ENCODE results near the gene MACROD2. TPM values are rescaled to one million over a fixed set of nuclear protein-coding genes. Genes with fewer than 3 reads are reported as not detected.

The MACROD2 gene
- total and polyA plus RNA-seq, 2 donors (not counting 1 experiment from before 2014, with no cell fraction given), result 5.3 to 6.7 TPM

DNA sequence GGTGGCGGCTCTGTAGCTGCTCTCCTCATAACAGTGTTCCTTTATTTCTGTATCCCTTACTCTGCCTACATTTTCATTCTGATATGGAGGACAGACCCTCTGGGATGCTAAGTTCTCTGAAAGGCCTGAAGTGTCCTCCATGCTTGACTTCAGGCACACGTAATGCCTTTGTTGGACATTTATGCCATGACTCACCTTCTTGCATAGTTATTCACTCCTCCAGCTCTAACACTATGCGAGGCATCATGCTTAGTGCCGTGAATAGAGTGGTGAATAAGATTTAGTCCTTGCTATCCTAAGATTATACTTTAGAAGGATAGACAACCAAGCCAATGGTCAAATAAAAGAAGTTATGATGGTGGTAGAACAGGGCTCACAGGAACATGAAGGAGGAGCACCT is 1103.0 kb downstream of the MACROD2 start:
- no peak overlapping the region for H3K4me2 ChIP-seq (replicated peaks; ENCODE audit: low read depth, low read length, poor library complexity, severe bottlenecking)
- H3K9ac ChIP-seq (ENCODE audit: low read length), result no peak overlapping the region
- ChIA-PET CTCF (no interaction called here), POLR2A (no interaction called here)
- DNase-seq (no peak), ATAC-seq (ENCODE audit: low read depth) (no peak)
- no peak overlapping the region for H2AFZ ChIP-seq (ENCODE audit: insufficient read depth, low read depth, low read length, poor library complexity, severe bottlenecking)
- H3K27ac Mint-ChIP-seq, result no peak overlapping the region
- H3K36me3 ChIP-seq (replicated peaks in 1 of 2; ENCODE audit: control extremely low read depth in 1 of 2, control insufficient read depth in 1 of 2, extremely low read depth in 1 of 2, insufficient read depth in 2 of 2, low read length in 1 of 2), result no peaks in the 10 kb centered on the region
- H3K4me1 Mint-ChIP-seq, result no peaks in the 10 kb centered on the region
- H3K27me3 ChIP-seq (replicated peaks in 1 of 4; ENCODE audit: control extremely low read depth in 1 of 4, control insufficient read depth in 3 of 4, insufficient read depth in 4 of 4, low read length in 3 of 4), result no peaks in the 10 kb centered on the region
- H3K79me2 ChIP-seq (ENCODE audit: control insufficient read depth, insufficient read depth, low read length), result no peaks in the 10 kb centered on the region
- no peaks in the 10 kb centered on the region for H3K9me3 Mint-ChIP-seq (ENCODE audit: insufficient read depth)
- no peak overlapping the region for H3K4me3 Mint-ChIP-seq
- TF ChIP-seq EZH2 (IDR thresholded peaks at IDR 0.05; ENCODE audit: borderline replicate concordance, insufficient read depth, low read depth, low read length, poor library complexity, severe bottlenecking), result no peak
- TF ChIP-seq, protein P1, sequence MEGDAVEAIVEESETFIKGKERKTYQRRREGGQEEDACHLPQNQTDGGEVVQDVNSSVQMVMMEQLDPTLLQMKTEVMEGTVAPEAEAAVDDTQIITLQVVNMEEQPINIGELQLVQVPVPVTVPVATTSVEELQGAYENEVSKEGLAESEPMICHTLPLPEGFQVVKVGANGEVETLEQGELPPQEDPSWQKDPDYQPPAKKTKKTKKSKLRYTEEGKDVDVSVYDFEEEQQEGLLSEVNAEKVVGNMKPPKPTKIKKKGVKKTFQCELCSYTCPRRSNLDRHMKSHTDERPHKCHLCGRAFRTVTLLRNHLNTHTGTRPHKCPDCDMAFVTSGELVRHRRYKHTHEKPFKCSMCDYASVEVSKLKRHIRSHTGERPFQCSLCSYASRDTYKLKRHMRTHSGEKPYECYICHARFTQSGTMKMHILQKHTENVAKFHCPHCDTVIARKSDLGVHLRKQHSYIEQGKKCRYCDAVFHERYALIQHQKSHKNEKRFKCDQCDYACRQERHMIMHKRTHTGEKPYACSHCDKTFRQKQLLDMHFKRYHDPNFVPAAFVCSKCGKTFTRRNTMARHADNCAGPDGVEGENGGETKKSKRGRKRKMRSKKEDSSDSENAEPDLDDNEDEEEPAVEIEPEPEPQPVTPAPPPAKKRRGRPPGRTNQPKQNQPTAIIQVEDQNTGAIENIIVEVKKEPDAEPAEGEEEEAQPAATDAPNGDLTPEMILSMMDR (IDR thresholded peaks at IDR 0.05), result no peak
- intact Hi-C loops (cut with micrococcal nuclease), result no loop called here
- peaks cover 0 to 3% (median 0%) of the 10 kb centered on the region in 3 donors for H3K9me3 ChIP-seq (ENCODE audit: control extremely low read depth in 1 of 3, control insufficient read depth in 2 of 3, insufficient read depth in 1 of 3, low read length in 2 of 3)
- H3K27ac ChIP-seq (ENCODE audit: low read length in 2 of 2), result no peak overlapping the region
- WGBS (ENCODE audit: insufficient coverage), result 88% methylated on average over 1 of the region's 4 CpGs
- no peaks in the 10 kb centered on the region for H3K27me3 Mint-ChIP-seq
- H4K20me1 ChIP-seq (ENCODE audit: control insufficient read depth, insufficient read depth, low read length, poor library complexity, severe bottlenecking), result no peaks in the 10 kb centered on the region
- H3K4me3 ChIP-seq (ENCODE audit: control extremely low read depth in 1 of 5, extremely low read depth in 1 of 5, insufficient read depth in 1 of 5, low read depth in 2 of 5, low read length in 4 of 5), result no peak overlapping the region
- no peaks in the 10 kb centered on the region for H3K4me1 ChIP-seq (ENCODE audit: control insufficient read depth in 2 of 2, insufficient read depth in 2 of 2, low read length in 2 of 2)

DNA sequence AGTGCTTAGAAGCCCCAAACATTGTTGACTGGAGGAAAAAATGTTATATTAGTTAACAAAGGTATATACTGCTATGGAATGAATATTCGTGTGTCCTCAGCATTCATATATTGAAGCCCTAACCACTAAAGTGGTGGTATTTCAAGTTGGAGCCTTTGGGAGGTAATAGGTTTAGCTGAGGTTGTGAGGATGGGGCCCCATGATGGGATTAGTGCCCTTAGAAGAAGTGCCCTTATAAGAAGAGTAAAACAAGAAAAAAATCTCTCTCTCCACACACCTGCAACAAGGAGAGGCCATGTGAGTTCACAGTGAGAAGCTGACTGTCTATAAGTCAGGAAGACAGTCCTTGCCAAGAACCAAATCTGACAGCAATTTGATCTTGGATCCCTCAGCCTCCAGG is 1103.8 kb downstream of the MACROD2 start:
- Histone ChIP-seq H3K9ac (ENCODE audit: low read length) (no peak overlapping the region), H3K79me2 (ENCODE audit: control insufficient read depth, insufficient read depth, low read length) (no peaks in the 10 kb centered on the region), H3K27ac (ENCODE audit: low read length in 2 of 2) (no peak overlapping the region), H3K4me2 (replicated peaks; ENCODE audit: low read depth, low read length, poor library complexity, severe bottlenecking) (no peak overlapping the region), H4K20me1 (ENCODE audit: control insufficient read depth, insufficient read depth, low read length, poor library complexity, severe bottlenecking) (no peaks in the 10 kb centered on the region), H3K4me3 (ENCODE audit: control extremely low read depth in 1 of 5, extremely low read depth in 1 of 5, insufficient read depth in 1 of 5, low read depth in 2 of 5, low read length in 4 of 5) (no peak overlapping the region), H2AFZ (ENCODE audit: insufficient read depth, low read depth, low read length, poor library complexity, severe bottlenecking) (no peak overlapping the region), H3K4me1 (ENCODE audit: control insufficient read depth in 2 of 2, insufficient read depth in 2 of 2, low read length in 2 of 2) (no peaks in the 10 kb centered on the region), H3K36me3 (replicated peaks in 1 of 2; ENCODE audit: control extremely low read depth in 1 of 2, control insufficient read depth in 1 of 2, extremely low read depth in 1 of 2, insufficient read depth in 2 of 2, low read length in 1 of 2) (no peaks in the 10 kb centered on the region), H3K9me3 (ENCODE audit: control extremely low read depth in 1 of 3, control insufficient read depth in 2 of 3, insufficient read depth in 1 of 3, low read length in 2 of 3) (peaks cover 0 to 3% (median 0%) of the 10 kb centered on the region in 3 donors), H3K27me3 (replicated peaks in 1 of 4; ENCODE audit: control extremely low read depth in 1 of 4, control insufficient read depth in 3 of 4, insufficient read depth in 4 of 4, low read length in 3 of 4) (no peaks in the 10 kb centered on the region)
- DNase-seq (no peak), ATAC-seq (ENCODE audit: low read depth) (no peak)
- CTCF ChIA-PET, result no interaction called here
- H3K27ac Mint-ChIP-seq, result no peak overlapping the region
- H3K27me3 Mint-ChIP-seq, result no peaks in the 10 kb centered on the region
- no peaks in the 10 kb centered on the region for H3K9me3 Mint-ChIP-seq (ENCODE audit: insufficient read depth)
- TF ChIP-seq EZH2 (IDR thresholded peaks at IDR 0.05; ENCODE audit: borderline replicate concordance, insufficient read depth, low read depth, low read length, poor library complexity, severe bottlenecking), result no peak
- TF ChIP-seq, protein P1 (IDR thresholded peaks at IDR 0.05), result no peak
- no peak overlapping the region for H3K4me3 Mint-ChIP-seq
- intact Hi-C loops (cut with micrococcal nuclease), result no loop called here
- POLR2A ChIA-PET, result no interaction called here
- WGBS (ENCODE audit: insufficient coverage), result no CpG with 5 or more reads among the region's 1 CpG
- H3K4me1 Mint-ChIP-seq, result no peaks in the 10 kb centered on the region
